H9 (cell line): ENCODE measurements around the gene AMIGO3. TPM values are rescaled to one million over a fixed set of nuclear protein-coding genes. Genes with fewer than 3 reads are reported as not detected.

ENCODE experiments used
- DNase-seq: peaks from one replicate; pipeline ENCODE4 v3.0.0-alpha.2; 2017
- H2AFZ ChIP-seq: one replicate; pipeline ENCODE4 v1.6.1; 2013; ENCODE audit warnings: mild to moderate bottlenecking, low read length, control low read depth, moderate library complexity
- H2AK5ac ChIP-seq: 2 replicates; pipeline ENCODE4 v1.6.1; 2013; ENCODE audit warnings: low read length, control low read depth, mixed read lengths; ENCODE audit not compliant: insufficient read length
- H2BK120ac ChIP-seq: one replicate; pipeline ENCODE4 v1.6.1; 2013; ENCODE audit warnings: low read depth, mild to moderate bottlenecking, low read length, control low read depth, inconsistent platforms; ENCODE audit not compliant: poor library complexity, severe bottlenecking
- H2BK12ac ChIP-seq: 2 replicates; pipeline ENCODE4 v1.6.1; 2013; ENCODE audit warnings: low read length, control low read depth, mixed read lengths, low read depth; ENCODE audit not compliant: insufficient read length
- H2BK15ac ChIP-seq: 2 replicates; pipeline ENCODE4 v1.6.1; 2013; ENCODE audit warnings: low read depth, low read length, control low read depth
- H2BK20ac ChIP-seq: one replicate; pipeline ENCODE4 v1.6.1; 2013; ENCODE audit warnings: low read depth, mild to moderate bottlenecking, low read length, control low read depth, inconsistent platforms; ENCODE audit not compliant: poor library complexity, severe bottlenecking
- H2BK5ac ChIP-seq: 2 replicates; pipeline ENCODE4 v1.6.1; 2013; ENCODE audit warnings: low read length, control low read depth, mixed read lengths; ENCODE audit not compliant: insufficient read length
- H3K14ac ChIP-seq: 2 replicates; pipeline ENCODE4 v1.6.1; 2013; ENCODE audit warnings: low read length, control low read depth; ENCODE audit not compliant: insufficient read depth
- H3K18ac ChIP-seq: 2 replicates; pipeline ENCODE4 v1.6.1; 2013; ENCODE audit warnings: low read depth, mild to moderate bottlenecking, mixed read lengths, low read length, control low read depth; ENCODE audit not compliant: insufficient read length
- H3K23ac ChIP-seq: 2 replicates; pipeline ENCODE4 v1.6.1; 2013; ENCODE audit warnings: low read length, control low read depth, mixed read lengths, low read depth; ENCODE audit not compliant: insufficient read length
- H3K23me2 ChIP-seq: 2 replicates; pipeline ENCODE4 v1.6.1; 2013; ENCODE audit warnings: low read depth, mild to moderate bottlenecking, mixed read lengths, low read length, control low read depth; ENCODE audit not compliant: insufficient read length, poor library complexity, severe bottlenecking
- H3K27ac ChIP-seq: 2 replicates; pipeline ENCODE4 v1.5.1; 2013; ENCODE audit warnings: low read length, control low read depth, mixed read lengths, low read depth; ENCODE audit not compliant: insufficient read length
- H3K27me3 ChIP-seq: 2 replicates; pipeline ENCODE4 v1.6.1; 2013; ENCODE audit warnings: low read length, control low read depth, inconsistent platforms; ENCODE audit not compliant: insufficient read depth
- H3K4ac ChIP-seq: 2 replicates; pipeline ENCODE4 v1.6.1; 2013; ENCODE audit warnings: low read depth, mild to moderate bottlenecking, control low read depth, inconsistent platforms, low read length, moderate library complexity
- H3K4me1 ChIP-seq: 2 replicates; pipeline ENCODE4 v1.6.1; 2013; ENCODE audit warnings: low read length, control low read depth, inconsistent platforms; ENCODE audit not compliant: insufficient read depth
- H3K4me2 ChIP-seq: 2 replicates; pipeline ENCODE4 v1.6.1; 2013; ENCODE audit warnings: low read length, control low read depth, mixed read lengths; ENCODE audit not compliant: insufficient read length, insufficient read depth
- H3K56ac ChIP-seq: 2 replicates; pipeline ENCODE4 v1.6.1; 2013; ENCODE audit warnings: low read depth, mild to moderate bottlenecking, mixed read lengths, low read length, control low read depth; ENCODE audit not compliant: insufficient read length
- H3K79me1 ChIP-seq: 2 replicates; pipeline ENCODE4 v1.6.1; 2013; ENCODE audit warnings: low read depth, mild to moderate bottlenecking, moderate library complexity, low read length, control low read depth, inconsistent platforms; ENCODE audit not compliant: insufficient read depth, poor library complexity, severe bottlenecking
- H3K79me2 ChIP-seq: 2 replicates; pipeline ENCODE4 v1.6.1; 2013; ENCODE audit warnings: low read length, control low read depth, inconsistent platforms; ENCODE audit not compliant: insufficient read depth
- H3K9ac ChIP-seq: 2 replicates; pipeline ENCODE4 v1.6.1; 2013; ENCODE audit warnings: low read length, control low read depth, mixed read lengths; ENCODE audit not compliant: insufficient read length; ENCODE audit errors: extremely low read depth
- H3K9me3 ChIP-seq: one replicate; pipeline ENCODE4 v1.6.1; 2013; ENCODE audit warnings: low read depth, low read length, inconsistent platforms; ENCODE audit not compliant: control insufficient read depth
- H3T11ph ChIP-seq: one replicate; pipeline ENCODE4 v1.6.1; 2013; ENCODE audit warnings: mild to moderate bottlenecking, low read length, control low read depth, inconsistent platforms
- H4K20me1 ChIP-seq: one replicate; pipeline ENCODE4 v1.6.1; 2013; ENCODE audit not compliant: control insufficient read depth, insufficient read length, insufficient read depth
- H4K5ac ChIP-seq: 2 replicates; pipeline ENCODE4 v1.6.1; 2013; ENCODE audit warnings: low read depth, mild to moderate bottlenecking, mixed read lengths, low read length, control low read depth; ENCODE audit not compliant: insufficient read length
- H4K8ac ChIP-seq: replicated peaks from 2 replicates; pipeline ENCODE4 v1.6.1; 2013; ENCODE audit warnings: low read length, control low read depth, mixed read lengths, low read depth; ENCODE audit not compliant: insufficient read length
- H4K91ac ChIP-seq: 2 replicates; pipeline ENCODE4 v1.6.1; 2013; ENCODE audit warnings: low read depth, mild to moderate bottlenecking, moderate library complexity, mixed read lengths, low read length, control low read depth; ENCODE audit not compliant: insufficient read length
- H3K27ac Mint-ChIP-seq, 3 experiments: 2 replicates in 2 of 3; 3 replicates in 1 of 3; pipeline ENCODE4 v1.8.0; 2020 to 2021; ENCODE audit warnings: mixed read lengths in 3 of 3, mild to moderate bottlenecking in 1 of 3, moderate library complexity in 1 of 3
- H3K27me3 Mint-ChIP-seq: 2 replicates; pipeline ENCODE4 v1.8.0; 2021; ENCODE audit warnings: low read depth, mild to moderate bottlenecking, moderate library complexity, mixed read lengths
- H3K36me3 Mint-ChIP-seq, 3 experiments: 2 replicates in 2 of 3; 3 replicates in 1 of 3; pipeline ENCODE4 v1.8.0; 2020 to 2021; ENCODE audit warnings: low read depth in 3 of 3, mixed read lengths in 3 of 3; ENCODE audit not compliant: insufficient read depth in 1 of 3
- H3K4me1 Mint-ChIP-seq, 2 experiments: 2 replicates each; pipeline ENCODE4 v1.8.0; 2020; ENCODE audit warnings: mixed read lengths in 2 of 2
- H3K4me3 Mint-ChIP-seq, 2 experiments: 2 replicates in 1 of 2; 3 replicates in 1 of 2; pipeline ENCODE4 v1.8.0; 2020 to 2021; ENCODE audit warnings: mild to moderate bottlenecking in 2 of 2, mixed read lengths in 2 of 2, moderate library complexity in 1 of 2
- H3K9me3 Mint-ChIP-seq, 2 experiments: 2 replicates in 1 of 2; 3 replicates in 1 of 2; pipeline ENCODE4 v1.8.0; 2020; ENCODE audit warnings: mild to moderate bottlenecking in 2 of 2, mixed read lengths in 2 of 2, moderate library complexity in 1 of 2
- WGBS: extraction: QIAGEN DNeasy Blood & Tissue Kit; methylation state at CpG from one replicate; pipeline ENCODE4 v1.1.7; 2013; ENCODE audit warnings: missing lambda C conversion rate, low lambda C conversion rate, mixed read lengths; ENCODE audit not compliant: insufficient read length; ENCODE audit errors: extremely low coverage; 5-methylcytosine and 5-hydroxymethylcytosine counted together
- total RNA-seq: library from RNA; stranded (reverse); gene quantifications from 2 replicates; pipeline ENCODE4 v1.2.1, GENCODE V29; 2021
- TF ChIP-seq, protein P1 (sequence below): fragments of 200-600 bp; sonication (generic); conservative IDR thresholded peaks from 3 replicates; pipeline ENCODE4 v1.8.0; 2021; ENCODE audit warnings: antibody characterized with exemption, mild to moderate bottlenecking

The AMIGO3 gene
- total RNA-seq, 1 experiment from 2014 or later: 3.8 TPM

- no peak overlapping the region for H2BK5ac ChIP-seq
- H2AK5ac ChIP-seq: no peak overlapping the region
- H3K79me1 ChIP-seq: no peaks in the 10 kb centered on the region
- H2BK120ac ChIP-seq: no peak overlapping the region
- no peak overlapping the region for H4K5ac ChIP-seq
- H3T11ph ChIP-seq: no peak overlapping the region
- no peak overlapping the region for H3K9ac ChIP-seq
- no CpG with 5 or more reads among the region's 3 CpGs for WGBS
- H3K18ac ChIP-seq: no peak overlapping the region
- no peak overlapping the region for H3K14ac ChIP-seq
- no peak overlapping the region for H3K4ac ChIP-seq
- no peak overlapping the region for H2BK15ac ChIP-seq
- Mint-ChIP-seq H3K4me3 (no peak overlapping the region), H3K27ac (no peak overlapping the region), H3K36me3 (no peaks in the 10 kb centered on the region; a peak in 1 of 7 replicates), H3K4me1 (peaks cover 26 to 34% of the 10 kb centered on the region in 2 experiments), H3K27me3 (no peaks in the 10 kb centered on the region; the same call in 1 of the 2 replicates), H3K9me3 (no peaks in the 10 kb centered on the region)
- no peaks in the 10 kb centered on the region for H3K27me3 ChIP-seq
- no peak overlapping the region for H3K56ac ChIP-seq
- TF ChIP-seq, protein P1, sequence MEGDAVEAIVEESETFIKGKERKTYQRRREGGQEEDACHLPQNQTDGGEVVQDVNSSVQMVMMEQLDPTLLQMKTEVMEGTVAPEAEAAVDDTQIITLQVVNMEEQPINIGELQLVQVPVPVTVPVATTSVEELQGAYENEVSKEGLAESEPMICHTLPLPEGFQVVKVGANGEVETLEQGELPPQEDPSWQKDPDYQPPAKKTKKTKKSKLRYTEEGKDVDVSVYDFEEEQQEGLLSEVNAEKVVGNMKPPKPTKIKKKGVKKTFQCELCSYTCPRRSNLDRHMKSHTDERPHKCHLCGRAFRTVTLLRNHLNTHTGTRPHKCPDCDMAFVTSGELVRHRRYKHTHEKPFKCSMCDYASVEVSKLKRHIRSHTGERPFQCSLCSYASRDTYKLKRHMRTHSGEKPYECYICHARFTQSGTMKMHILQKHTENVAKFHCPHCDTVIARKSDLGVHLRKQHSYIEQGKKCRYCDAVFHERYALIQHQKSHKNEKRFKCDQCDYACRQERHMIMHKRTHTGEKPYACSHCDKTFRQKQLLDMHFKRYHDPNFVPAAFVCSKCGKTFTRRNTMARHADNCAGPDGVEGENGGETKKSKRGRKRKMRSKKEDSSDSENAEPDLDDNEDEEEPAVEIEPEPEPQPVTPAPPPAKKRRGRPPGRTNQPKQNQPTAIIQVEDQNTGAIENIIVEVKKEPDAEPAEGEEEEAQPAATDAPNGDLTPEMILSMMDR: no peak
- no peak overlapping the region for H2BK12ac ChIP-seq
- no peak overlapping the region for H3K27ac ChIP-seq
- no peak overlapping the region for H2BK20ac ChIP-seq
- no peaks in the 10 kb centered on the region for H3K79me2 ChIP-seq
- no peak for DNase-seq
- H4K8ac ChIP-seq: no peak overlapping the region
- no peak overlapping the region for H4K91ac ChIP-seq
- peaks cover 3% of the 10 kb centered on the region for H3K23me2 ChIP-seq
- H3K9me3 ChIP-seq: no peaks in the 10 kb centered on the region
- no peak overlapping the region for H2AFZ ChIP-seq
- no peak overlapping the region for H3K23ac ChIP-seq
- no peak overlapping the region for H3K4me2 ChIP-seq
- no peaks in the 10 kb centered on the region for H4K20me1 ChIP-seq
- no peaks in the 10 kb centered on the region; the same call in 1 of the 2 replicates for H3K4me1 ChIP-seq
These were observed 50.1 kb downstream of the AMIGO3 start for GRCh38 chr3:49669352-49669751.
